GM12874 (cell line): ENCODE data around the gene NCKIPSD.

ENCODE experiments used
- TF ChIP-seq, protein P1 (sequence below): IDR thresholded peaks from 2 replicates; pipeline ENCODE4 v1.5.1; 2011; ENCODE audit warnings: low read depth, mild to moderate bottlenecking, control low read depth, low read length, moderate library complexity; ENCODE audit not compliant: insufficient read depth

Gene NCKIPSD

DNA sequence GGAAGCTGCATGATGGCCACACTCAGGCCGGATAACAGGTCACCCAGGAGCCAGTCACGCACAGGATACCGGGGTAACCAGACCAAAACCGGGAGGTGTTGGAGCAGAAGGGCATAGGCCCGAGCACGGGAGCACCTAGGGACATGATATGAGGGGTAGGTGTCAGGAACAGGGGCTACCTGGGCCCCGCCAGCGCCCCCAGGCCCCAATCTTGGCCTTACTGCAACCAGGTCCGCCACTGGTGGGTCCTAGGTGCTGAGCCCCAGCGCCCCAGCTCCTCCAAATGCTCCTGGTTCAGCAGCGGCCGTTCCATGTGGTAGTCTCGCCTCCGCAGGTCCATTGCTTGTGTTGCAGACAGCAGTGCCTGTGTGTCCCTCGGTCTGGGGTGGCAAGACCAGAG is 52.5 kb downstream of the NCKIPSD start:
- TF ChIP-seq, protein P1, sequence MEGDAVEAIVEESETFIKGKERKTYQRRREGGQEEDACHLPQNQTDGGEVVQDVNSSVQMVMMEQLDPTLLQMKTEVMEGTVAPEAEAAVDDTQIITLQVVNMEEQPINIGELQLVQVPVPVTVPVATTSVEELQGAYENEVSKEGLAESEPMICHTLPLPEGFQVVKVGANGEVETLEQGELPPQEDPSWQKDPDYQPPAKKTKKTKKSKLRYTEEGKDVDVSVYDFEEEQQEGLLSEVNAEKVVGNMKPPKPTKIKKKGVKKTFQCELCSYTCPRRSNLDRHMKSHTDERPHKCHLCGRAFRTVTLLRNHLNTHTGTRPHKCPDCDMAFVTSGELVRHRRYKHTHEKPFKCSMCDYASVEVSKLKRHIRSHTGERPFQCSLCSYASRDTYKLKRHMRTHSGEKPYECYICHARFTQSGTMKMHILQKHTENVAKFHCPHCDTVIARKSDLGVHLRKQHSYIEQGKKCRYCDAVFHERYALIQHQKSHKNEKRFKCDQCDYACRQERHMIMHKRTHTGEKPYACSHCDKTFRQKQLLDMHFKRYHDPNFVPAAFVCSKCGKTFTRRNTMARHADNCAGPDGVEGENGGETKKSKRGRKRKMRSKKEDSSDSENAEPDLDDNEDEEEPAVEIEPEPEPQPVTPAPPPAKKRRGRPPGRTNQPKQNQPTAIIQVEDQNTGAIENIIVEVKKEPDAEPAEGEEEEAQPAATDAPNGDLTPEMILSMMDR, result no peak

DNA sequence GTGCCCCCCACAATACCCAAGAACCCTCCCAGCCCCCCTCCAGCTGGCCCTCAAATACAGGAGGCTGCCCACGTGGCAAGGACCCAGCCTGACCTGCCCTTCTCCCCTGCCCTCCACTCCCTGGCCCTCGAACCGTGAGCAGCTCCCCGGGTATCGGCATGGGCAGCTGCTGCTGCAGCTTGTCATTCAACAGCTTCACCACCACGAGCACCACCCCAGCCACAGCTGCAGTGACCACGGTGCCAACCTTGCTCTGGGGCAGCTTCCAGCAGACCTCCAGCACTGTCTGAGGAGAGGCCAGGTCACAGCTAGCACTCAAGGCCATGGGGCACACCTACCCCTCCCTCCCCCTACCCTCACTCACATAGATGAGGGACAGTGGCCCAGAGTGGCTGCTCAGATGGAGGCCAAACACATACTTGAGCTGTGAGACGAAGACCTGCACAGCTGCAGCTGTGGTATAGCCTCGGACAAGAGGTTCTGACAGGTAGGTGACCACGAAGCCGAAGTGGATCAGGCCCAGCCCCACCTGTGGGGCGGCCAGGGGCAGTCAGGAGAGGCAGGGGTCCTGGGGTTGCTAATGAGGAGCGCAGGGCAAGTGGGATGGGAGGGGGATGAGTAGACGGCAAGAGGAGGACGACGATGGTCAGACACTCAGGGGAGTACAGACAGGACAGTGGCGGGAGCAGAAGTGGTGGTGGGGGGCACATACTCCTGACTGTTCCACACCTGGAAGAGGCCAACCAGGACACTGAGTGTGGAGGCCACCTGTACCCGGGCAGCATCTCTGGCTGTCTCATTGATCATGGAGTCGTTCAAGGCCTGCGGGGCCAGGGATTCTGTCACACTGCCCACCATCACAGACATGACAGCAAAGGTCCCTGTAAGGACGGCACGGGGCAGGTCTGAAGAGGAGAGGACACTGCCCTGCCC is 53.9 kb downstream of the NCKIPSD start:
- TF ChIP-seq, protein P1, result no peak

- TF ChIP-seq, protein P1, result no peak
These were observed 54.9 kb downstream of the NCKIPSD start for GRCh38 chr3:48630833-48631232.

- TF ChIP-seq, protein P1, result no peak
These were observed 55.3 kb downstream of the NCKIPSD start for GRCh38 chr3:48630407-48630806.

DNA sequence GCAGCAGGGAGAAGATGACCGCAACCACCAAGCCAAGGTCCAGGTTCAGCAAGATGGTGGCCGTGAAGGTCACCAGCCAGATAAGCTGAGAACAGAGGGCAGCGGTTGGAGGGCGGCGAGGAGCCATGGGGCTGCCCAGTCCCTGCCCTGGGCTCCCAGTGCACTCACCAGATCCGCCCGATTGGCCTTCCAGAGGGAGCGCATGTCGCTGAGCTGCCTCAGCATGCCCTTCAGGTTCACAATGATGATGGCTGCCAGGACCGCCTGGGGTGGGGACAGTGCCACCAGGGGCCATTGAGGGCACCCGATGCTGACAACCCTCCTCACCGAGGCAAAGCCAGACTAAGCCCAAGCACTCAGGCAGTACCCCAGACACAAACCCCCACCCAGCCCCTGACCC is 55.8 kb downstream of the NCKIPSD start:
- TF ChIP-seq, protein P1, result no peak

DNA sequence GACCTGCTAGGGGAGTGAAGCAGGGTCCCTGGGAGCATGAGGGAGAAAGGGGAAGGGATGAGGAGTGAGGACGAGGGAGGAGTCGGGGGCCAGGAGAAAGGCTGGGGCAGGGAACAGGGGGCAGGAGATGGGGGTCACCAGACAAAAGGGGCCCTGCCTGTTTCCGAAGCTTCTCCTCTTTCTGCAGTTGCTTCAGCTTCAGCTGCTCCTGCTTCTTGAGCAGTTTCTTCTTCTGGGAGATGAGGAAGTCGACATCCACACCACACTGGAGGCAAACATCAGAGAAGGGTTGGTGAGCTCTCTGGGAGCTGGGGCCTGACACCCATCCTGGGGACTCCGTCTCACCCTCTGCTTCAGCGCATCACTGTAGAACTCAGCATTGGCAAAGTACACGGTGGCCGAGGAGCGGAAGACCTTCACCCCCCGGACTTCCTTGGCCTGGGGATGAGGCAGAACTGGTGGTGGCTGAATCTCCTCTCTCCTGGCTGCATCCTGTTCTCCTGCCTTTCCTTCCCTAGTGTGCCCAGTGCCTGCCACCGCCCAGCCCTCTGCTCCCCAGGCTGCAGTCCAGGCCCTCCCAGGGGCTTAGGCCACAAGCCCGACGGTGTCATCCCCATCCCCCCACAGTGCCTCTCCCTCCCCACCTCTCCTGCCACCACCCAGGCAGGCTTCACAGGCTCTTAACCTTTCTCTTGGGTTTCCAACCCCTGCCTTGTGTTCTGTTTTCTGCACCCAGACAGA is 57.3 kb downstream of the NCKIPSD start:
- TF ChIP-seq, protein P1, result no peak

DNA sequence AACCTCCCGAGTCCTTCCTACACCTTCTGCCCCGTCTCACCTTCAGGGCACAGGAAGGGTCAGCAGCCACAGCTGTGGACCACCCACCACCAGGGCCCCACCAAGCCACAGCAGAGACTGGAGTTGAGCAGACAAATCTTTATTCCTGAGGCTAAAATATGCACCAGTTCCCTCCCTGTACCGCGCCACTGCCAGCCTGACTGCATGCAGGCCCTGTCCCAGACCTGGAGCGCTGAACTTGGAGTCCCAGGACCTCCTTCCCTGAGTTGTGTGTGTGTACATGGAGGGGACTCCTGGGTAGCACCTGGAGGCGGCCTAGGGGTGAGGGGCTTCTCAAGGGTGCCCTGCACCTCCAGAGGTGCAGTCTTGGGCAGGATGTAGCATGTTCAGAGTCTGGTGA is 60.1 kb downstream of the NCKIPSD start:
- TF ChIP-seq, protein P1, result no peak
